SW480 (cell line): ENCODE data around the gene DSG1.
A peak's percentile ranks its signal among the peaks of the same experiment; 100 is the strongest.
"Not testable (repeated sequence)": the region's sequence is repeated elsewhere in the genome, so short reads cannot be mapped to it uniquely, and the experiment has no call there.

ENCODE experiments used
- DNase-seq: peaks from one replicate; pipeline ENCODE4 v3.0.0-alpha.2; 2016; ENCODE audit warnings: low spot score

The DSG1 gene

GRCh38 chr18:31343454-31343853 is 25.5 kb downstream of the DSG1 start:
- DNase-seq, result no peak

DNA sequence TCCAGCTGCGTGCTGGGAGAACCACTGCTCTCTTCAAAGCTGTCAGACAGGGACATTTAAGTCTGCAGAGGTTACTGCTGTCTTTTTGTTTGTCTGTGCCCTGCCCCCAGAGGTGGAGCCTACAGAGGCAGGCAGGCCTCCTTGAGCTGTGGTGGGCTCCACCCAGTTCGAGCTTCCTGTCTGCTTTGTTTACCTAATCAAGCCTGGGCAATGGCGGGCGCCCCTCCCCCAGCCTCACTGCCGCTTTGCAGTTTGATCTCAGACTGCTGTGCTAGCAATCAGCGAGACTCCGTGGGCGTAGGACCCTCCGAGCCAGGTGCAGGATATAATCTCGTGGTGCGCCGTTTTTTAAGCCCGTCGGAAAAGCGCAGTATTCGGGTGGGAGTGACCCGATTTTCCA is 35.4 kb downstream of the DSG1 start:
- DNase-seq, result not testable (repeated sequence)

DNA sequence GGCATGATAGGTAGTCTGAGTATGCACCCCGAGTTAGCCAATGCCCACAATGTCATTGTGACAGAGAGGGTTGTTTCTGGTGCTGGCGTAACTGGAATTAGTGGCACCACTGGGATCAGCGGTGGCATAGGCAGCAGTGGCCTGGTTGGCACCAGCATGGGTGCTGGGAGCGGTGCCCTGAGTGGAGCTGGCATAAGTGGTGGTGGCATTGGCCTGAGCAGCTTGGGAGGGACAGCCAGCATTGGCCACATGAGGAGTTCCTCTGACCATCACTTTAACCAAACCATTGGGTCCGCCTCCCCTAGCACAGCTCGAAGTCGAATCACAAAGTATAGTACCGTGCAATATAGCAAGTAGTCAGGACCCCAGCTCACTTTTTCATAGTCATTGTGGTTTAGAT is 37.0 kb downstream of the DSG1 start:
- no peak for DNase-seq

GRCh38 chr18:31356025-31356424 is 38.1 kb downstream of the DSG1 start:
- no peak for DNase-seq

GRCh38 chr18:31364190-31364589 is 46.2 kb downstream of the DSG1 start:
- no peak for DNase-seq

DNA sequence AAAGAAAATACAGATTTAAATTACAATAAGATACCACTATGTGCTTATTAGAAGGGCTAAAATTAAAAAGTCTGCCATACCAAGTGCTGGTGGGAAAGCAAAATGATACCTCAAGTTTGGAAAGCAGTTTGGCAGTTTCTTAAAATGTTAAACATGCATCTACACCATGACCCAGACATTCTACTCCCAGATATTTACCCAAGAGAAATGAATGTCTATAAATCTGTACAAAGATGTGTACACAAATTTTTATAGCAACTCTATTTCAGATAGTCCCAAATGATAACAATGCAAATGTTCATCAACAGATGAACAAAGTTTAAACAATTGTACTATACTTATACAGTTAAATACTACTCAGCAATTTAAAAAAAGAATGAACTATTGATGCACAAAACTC is 51.5 kb downstream of the DSG1 start:
- no peak for DNase-seq

DNA sequence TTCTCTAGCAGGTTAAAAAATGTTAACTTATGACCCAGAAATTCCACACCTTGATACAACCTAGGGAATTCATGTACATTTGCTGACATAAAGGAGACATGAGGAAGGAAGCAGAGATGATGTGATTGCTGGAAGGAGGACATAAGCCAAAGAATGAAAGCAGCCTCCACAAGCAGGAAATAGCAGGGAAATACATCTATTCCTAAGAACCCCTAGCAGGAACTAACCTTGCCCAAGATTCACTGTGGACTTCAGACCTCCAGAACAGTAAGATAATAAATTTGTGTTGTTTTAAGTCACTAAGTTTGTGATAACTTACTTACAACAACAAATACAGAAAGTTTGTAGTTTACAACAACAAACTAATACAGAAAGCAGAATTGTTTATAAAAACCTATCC is 54.0 kb downstream of the DSG1 start:
- no peak for DNase-seq

DNA sequence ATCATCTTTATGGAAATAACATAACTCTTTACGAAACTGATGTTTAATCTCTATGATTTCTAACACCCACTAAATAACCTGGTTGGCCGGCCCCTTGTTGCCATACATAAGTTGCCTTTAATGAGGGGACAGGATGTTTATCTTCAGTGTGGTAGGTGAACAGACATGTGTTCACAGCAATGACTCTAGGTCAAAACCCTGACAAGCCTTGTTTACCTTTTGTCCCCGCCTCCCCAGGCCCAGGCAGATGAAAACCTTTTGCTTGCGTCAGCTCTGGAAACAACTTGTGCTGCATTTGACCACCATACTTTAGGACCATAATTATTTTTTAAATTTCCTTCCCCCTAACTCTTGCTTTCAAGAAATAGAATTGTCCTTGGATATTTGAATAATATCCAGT is 55.7 kb downstream of the DSG1 start:
- DNase-seq, result peak; percentile 3

DNA sequence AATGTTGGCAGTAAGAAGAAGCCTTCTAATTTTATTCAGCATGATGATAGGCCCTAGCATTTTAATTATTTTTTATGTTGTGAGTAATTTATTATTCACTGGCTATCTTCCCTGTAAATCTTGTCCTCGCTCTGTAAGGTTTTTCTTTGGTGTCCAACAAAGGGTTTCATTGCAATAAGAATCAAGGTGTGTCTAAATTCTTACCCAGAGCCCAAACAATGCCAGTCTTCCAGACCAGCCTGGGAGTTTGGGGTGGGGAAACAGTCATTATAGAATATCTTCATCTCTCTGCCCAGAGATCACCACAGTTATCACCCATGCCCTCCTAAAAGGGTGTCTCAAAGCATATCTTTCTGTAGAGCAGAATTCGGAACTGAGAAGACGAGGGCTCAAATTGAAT is 58.5 kb downstream of the DSG1 start, which contains the start of gene DSG4:
TSS of gene DSG4 (plus strand) at position 301 of the 400 bp plus-strand sequence. CDS start 135 bp downstream, outside the sequence.
- DNase-seq, result no peak

- no peak for DNase-seq
Observed at GRCh38 chr18:31380912-31381311, 63.0 kb downstream of the DSG1 start.

DNA sequence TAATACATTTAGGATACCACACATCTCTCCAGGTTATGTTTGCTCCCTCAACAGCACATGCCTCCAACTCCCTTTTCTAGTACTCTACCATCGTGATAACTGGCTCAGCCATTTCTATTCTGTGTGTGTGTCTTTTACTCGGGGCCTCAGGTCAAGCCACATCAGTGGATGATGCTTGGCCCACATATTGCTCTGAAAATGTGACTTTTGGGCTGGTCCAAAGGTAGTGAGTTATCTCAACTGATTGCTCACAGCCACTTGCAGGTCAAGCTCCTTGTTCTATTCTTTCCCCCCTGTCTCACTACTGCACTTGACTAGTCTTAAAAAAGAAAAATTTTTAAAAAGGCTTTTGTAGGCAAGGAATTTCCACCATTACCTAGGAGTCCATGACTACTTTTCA is 64.1 kb downstream of the DSG1 start:
- DNase-seq, result no peak

- no peak for DNase-seq
Observed at GRCh38 chr18:31386741-31387140, 68.8 kb downstream of the DSG1 start.

DNA sequence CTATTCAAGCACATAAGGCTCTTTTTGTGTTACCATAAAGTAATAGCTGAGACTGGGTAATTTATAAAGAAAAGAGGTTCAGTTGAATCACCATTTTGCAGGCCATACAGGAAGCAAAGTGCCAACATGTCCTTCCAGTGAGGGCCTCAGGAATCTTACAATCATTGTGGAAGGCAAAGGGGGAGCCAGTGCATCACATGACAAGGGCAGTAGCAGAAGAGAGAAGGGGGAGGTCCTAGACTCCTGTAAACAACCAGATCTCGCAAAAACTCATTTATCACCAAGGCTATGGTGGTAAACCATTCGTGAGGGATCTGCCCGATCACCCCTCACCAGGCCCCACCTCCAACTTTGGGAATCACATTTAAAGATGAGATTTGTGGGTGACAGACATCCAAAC is 75.3 kb downstream of the DSG1 start:
- no peak for DNase-seq

DNA sequence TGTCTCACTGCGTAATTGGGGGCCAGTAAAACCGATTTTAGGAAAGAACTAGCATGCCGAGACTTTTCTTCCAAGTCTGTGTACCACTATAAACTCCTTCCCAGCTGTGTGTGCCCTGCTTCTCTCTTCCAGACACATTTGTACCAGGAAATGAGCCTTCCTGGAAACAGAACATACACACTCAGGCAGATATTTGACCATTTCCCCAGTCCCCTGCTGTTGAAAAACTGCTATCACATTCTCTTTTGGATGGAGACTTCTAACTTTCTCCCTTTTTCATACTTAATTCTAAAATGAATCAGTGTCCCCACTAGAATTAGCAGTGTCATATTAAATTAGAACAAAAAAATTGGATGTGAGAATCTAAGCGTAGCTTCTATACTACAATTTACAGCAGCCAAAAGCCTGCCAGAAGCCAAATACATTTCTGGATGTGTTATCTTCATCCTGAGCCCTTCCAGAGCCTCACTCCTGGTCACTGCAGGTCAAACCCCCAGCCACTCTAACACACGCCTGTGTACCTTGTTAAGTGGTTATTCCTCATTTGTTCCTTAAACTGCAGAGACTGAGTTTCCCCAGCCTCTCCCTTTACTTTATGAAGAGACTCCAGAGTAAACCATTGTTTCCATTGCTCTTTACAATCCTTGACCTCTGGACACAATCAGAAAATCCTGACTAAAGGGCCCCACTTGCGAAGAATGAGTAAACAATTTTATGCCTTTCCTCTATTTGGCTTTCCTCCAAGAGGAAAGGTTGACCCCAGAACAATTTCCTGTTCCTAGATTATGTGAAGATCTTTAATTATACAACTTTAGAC is 79.0 kb downstream of the DSG1 start:
- DNase-seq, result no peak

- no peak for DNase-seq
Observed at GRCh38 chr18:31398191-31398590, 80.2 kb downstream of the DSG1 start.

- DNase-seq, result peak; percentile 89
Observed at GRCh38 chr18:31399306-31400032, 81.5 kb downstream of the DSG1 start.

- peak; percentile 4 for DNase-seq
Observed at GRCh38 chr18:31401156-31402025, 83.4 kb downstream of the DSG1 start.

- no peak for DNase-seq
Observed at GRCh38 chr18:31402026-31402373, 84.0 kb downstream of the DSG1 start.

- no peak for DNase-seq
Observed at GRCh38 chr18:31403409-31403808, 85.4 kb downstream of the DSG1 start.
